Thoracic aorta (tissue), 2 donors: ENCODE results near the gene SCAMP5. TPM values are rescaled to one million over a fixed set of nuclear protein-coding genes. Genes with fewer than 3 reads are reported as not detected.
A peak's percentile ranks its signal among the peaks of the same experiment; 100 is the strongest.

Experiments used
- ATAC-seq: fragments of 150-250 bp; one replicate; pipeline ENCODE4 v1.8.0; 2017; ENCODE audit warnings: low read depth; ENCODE audit not compliant: insufficient number of reproducible peaks, low FRiP score
- DNase-seq: peaks from one replicate; pipeline ENCODE4 v3.0.0-alpha.2; 2020; ENCODE audit warnings: low spot score
- H3K27ac ChIP-seq, 2 donors: fragments of 200-600 bp; sonication (generic); 1 replicate in 1 of 2; 2 replicates in 1 of 2; pipeline ENCODE4 v1.5.1; 2016; ENCODE audit warnings: mild to moderate bottlenecking in 2 of 2, moderate library complexity in 2 of 2
- H3K27me3 ChIP-seq: fragments of 200-600 bp; sonication (generic); replicated peaks from 2 replicates; pipeline ENCODE4 v1.6.0; 2016; ENCODE audit warnings: mild to moderate bottlenecking; ENCODE audit not compliant: insufficient read depth
- H3K36me3 ChIP-seq: fragments of 200-600 bp; sonication (generic); one replicate; pipeline ENCODE4 v1.5.1; 2016
- H3K4me1 ChIP-seq, 2 donors: fragments of 200-600 bp; sonication (generic); 1 replicate in 1 of 2; 2 replicates in 1 of 2; pipeline versions ENCODE4 v1.5.1 to v1.6.0; 2016; ENCODE audit warnings: low read depth in 2 of 2, mild to moderate bottlenecking in 1 of 2; ENCODE audit not compliant: control insufficient read depth in 1 of 2
- H3K4me3 ChIP-seq: fragments of 200-600 bp; sonication (generic); 2 replicates; pipeline ENCODE4 v1.5.1; 2016; ENCODE audit warnings: mild to moderate bottlenecking
- H3K9me3 ChIP-seq: fragments of 200-600 bp; sonication (generic); 2 replicates; pipeline ENCODE4 v1.5.1; 2016
- total RNA-seq, 2 donors: library from RNA; depleted of rRNA; stranded (reverse); fragments of >200 nt; gene quantifications; one replicate each; pipeline versions ENCODE4 v1.1.0 to v1.2.3, GENCODE V29; 2016
- TF ChIP-seq, protein P1 (sequence below): fragments of 200-600 bp; sonication (generic); IDR thresholded peaks from one replicate; pipeline ENCODE4 v1.5.1; 2019; ENCODE audit warnings: antibody characterized with exemption

The SCAMP5 gene, protein sequence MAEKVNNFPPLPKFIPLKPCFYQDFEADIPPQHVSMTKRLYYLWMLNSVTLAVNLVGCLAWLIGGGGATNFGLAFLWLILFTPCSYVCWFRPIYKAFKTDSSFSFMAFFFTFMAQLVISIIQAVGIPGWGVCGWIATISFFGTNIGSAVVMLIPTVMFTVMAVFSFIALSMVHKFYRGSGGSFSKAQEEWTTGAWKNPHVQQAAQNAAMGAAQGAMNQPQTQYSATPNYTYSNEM
- 1 to 10 TPM; 1.5 to 3.5 TPM for total RNA-seq

DNA sequence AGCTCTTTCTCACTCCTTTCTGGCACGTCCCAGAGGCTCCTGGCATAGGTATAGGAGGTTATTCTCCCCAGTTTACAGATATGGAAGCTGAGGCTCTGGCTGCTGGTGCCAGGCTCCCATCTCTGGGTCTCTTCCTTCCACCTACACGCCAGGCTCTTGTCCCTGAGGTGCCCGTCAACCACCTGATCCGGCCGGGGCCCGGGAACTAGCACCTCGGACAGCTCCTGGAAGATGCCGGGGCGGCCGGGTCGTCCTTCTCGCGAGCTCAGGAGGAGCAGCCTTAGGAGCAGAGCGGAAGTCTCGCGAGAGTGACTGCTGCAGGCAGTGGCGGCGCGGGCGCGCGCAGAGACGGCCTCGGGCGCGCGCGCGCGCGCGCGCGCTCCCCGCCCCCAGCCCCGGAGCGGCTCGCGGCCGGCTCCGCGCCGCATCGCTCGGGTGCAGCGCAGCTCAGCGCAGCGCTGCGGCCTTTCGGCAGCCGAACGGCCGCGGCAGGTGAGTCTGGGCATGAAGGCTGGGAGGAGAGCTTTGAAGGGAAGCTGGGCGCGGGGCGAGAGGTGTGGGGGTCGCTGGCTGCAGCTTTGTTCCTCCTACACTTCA is at the start of gene SCAMP5:
TSS of gene SCAMP5 (plus strand) at position 382 of the 597 bp plus-strand sequence. CDS start 16,277 bp downstream, outside the sequence.
- Histone ChIP-seq H3K9me3 (no peaks in the 10 kb centered on the region), H3K27ac (no peak within 1 kb of the TSS), H3K4me1 (peaks cover 5 to 14% of the 10 kb centered on the region in 2 donors), H3K4me3 (peak within 1 kb of the TSS; percentile 82), H3K27me3 (no peaks in the 10 kb centered on the region), H3K36me3 (no peaks in the 10 kb centered on the region)
- DNase-seq, result peak; percentile 74
- TF ChIP-seq, protein P1, sequence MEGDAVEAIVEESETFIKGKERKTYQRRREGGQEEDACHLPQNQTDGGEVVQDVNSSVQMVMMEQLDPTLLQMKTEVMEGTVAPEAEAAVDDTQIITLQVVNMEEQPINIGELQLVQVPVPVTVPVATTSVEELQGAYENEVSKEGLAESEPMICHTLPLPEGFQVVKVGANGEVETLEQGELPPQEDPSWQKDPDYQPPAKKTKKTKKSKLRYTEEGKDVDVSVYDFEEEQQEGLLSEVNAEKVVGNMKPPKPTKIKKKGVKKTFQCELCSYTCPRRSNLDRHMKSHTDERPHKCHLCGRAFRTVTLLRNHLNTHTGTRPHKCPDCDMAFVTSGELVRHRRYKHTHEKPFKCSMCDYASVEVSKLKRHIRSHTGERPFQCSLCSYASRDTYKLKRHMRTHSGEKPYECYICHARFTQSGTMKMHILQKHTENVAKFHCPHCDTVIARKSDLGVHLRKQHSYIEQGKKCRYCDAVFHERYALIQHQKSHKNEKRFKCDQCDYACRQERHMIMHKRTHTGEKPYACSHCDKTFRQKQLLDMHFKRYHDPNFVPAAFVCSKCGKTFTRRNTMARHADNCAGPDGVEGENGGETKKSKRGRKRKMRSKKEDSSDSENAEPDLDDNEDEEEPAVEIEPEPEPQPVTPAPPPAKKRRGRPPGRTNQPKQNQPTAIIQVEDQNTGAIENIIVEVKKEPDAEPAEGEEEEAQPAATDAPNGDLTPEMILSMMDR, result no peak
- ATAC-seq, result peak; percentile 45

DNA sequence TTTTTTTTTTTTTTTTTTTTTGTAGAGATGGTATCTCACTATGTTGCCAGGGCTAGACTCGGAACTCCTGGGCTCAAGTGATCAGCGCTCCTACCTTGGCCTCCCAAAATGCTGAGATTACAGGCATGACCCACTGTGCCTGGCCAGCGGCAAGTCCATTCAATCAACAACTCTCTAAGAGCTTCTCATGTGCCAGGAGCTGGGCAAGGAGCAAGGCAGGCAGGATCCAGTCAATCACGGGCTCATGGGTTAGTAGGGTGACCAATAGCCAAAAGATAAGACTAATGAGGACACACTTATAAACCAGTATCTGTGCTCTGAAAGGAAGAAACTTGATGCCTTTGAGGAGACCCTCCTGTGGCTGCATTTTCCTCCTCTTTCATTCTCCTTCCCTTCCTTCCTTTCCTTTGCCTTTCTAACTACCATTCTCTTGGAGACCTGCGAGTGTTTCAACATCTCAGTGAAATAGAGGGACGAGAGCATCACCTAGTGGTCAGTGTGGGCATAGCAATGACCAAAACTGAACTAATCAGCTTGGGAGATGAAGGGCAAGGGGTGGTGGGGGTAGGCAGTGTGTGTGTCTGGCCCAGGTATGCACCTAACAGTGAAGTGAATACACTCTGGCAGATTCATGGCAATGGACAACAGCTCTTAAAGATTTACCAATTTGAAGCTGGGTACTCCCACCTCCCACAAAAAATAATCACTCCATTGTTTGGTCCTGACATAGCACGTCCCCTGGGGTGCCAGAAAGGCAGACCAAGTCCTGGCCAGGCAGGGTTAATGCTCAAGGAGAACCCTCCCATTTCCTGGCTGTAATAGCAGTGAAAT is 45.1 kb upstream of the SCAMP5 start:
- no peak overlapping the region for H3K4me3 ChIP-seq
- H3K9me3 ChIP-seq, result no peaks in the 10 kb centered on the region
- peak; percentile 39 for ATAC-seq
- H3K27me3 ChIP-seq, result no peaks in the 10 kb centered on the region
- H3K4me1 ChIP-seq, result peaks cover 0 to 18% of the 10 kb centered on the region in 2 donors
- no peak overlapping the region for H3K27ac ChIP-seq
- TF ChIP-seq, protein P1, result peak; percentile 98
- no peaks in the 10 kb centered on the region for H3K36me3 ChIP-seq
- DNase-seq, result peak; percentile 42

DNA sequence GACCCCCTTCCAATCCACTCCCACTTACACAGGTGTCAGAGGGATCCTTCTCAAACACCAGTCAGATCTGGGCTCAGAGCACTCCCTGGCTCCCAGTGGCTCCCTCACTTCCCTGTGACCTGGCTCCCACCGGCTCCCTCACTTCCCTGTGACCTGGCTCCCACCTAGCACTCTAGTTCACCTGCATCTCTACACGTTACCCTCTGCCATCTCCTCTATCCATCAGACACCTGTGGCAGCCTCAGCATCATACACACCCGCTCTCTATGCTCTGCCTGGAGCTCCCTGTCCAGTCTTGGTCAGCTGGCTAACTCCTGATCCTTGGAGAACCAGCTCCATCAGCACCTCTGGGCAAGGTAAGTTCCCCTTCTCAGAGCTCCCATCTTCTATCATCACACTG is 44.4 kb upstream of the SCAMP5 start:
- H3K27me3 ChIP-seq, result no peaks in the 10 kb centered on the region

DNA sequence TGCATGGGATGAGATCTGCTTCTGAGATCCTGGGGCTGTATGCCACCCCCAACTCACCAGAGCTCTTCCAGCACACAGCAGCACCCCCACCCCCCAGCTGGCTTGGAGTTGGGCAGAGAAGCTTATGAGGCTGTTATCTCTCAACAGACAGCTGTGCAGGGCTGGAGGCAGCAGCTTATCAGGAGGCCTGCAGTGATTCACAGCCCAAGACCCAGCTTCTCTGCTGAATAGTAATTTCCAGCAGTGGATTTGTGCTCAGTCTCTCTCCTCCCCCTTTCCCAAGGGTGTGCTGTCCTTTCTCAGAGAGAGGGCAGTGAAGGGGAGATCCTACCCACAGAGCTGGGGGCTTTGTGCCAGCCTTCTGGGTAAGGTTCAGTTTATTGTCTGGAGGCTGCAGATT is 40.8 kb upstream of the SCAMP5 start:
- TF ChIP-seq, protein P1, result no peak
- Histone ChIP-seq H3K27ac (no peak overlapping the region), H3K36me3 (no peaks in the 10 kb centered on the region), H3K9me3 (no peaks in the 10 kb centered on the region), H3K27me3 (no peaks in the 10 kb centered on the region), H3K4me1 (peaks cover 15 to 48% of the 10 kb centered on the region in 2 donors), H3K4me3 (no peak overlapping the region)
- DNase-seq (no peak), ATAC-seq (no peak)

More for the DNA sequence above, 44.4 kb upstream of the SCAMP5 start:
- DNase-seq (no peak), ATAC-seq (no peak)
- Histone ChIP-seq H3K4me3 (no peak overlapping the region), H3K27ac (no peak overlapping the region), H3K4me1 (peaks cover 3 to 25% of the 10 kb centered on the region in 2 donors), H3K36me3 (no peaks in the 10 kb centered on the region), H3K9me3 (no peaks in the 10 kb centered on the region)
- TF ChIP-seq, protein P1, result no peak

DNA sequence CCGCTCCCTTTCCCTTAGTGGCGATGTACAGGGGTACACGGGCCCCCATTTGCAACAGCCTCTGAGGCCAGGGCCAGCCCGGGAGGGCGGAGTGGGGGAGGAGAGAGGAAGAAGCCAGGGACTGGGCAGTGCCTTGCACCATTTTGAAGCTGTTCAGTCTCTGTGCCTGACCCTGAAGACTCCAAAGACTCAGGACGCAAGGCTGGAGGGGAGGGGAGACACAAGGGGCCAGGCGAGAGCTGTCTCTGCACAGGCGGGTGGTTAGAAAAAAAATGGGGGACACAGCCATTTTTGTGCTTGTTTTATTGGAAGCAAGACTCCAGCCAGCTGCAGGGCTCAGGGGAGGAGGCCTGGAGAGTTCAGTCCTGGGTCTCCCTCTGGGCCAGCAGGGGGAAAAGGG is 40.3 kb upstream of the SCAMP5 start:
- peaks cover 16 to 53% of the 10 kb centered on the region in 2 donors for H3K4me1 ChIP-seq
- no peaks in the 10 kb centered on the region for H3K9me3 ChIP-seq
- no peak for ATAC-seq
- TF ChIP-seq, protein P1, result no peak
- no peak for DNase-seq
- no peaks in the 10 kb centered on the region for H3K27me3 ChIP-seq
- H3K36me3 ChIP-seq, result no peaks in the 10 kb centered on the region
- no peak overlapping the region for H3K27ac ChIP-seq
- H3K4me3 ChIP-seq, result peak overlapping the region; percentile 74
